Kidney (tissue), 14 donors: Measurements from ENCODE around the gene TSSK6. TPM values are rescaled to one million over a fixed set of nuclear protein-coding genes. Genes with fewer than 3 reads are reported as not detected.
A peak's percentile ranks its signal among the peaks of the same experiment; 100 is the strongest.

Experiments used
- DNase-seq, 5 donors: peaks; one replicate each; pipeline ENCODE4 v3.0.0-alpha.2; 2013 to 2020
- FAIRE-seq: peaks from 2 replicates; lab custom pipeline; 2012; peaks lifted over from hg19 to GRCh38; lab: Jason Lieb, UNC
- H3K27ac ChIP-seq, 2 donors: one replicate each; pipeline ENCODE4 v1.7.0; 2013; ENCODE audit warnings: low read depth in 2 of 2, low read length in 2 of 2, inconsistent platforms in 1 of 2
- H3K27me3 ChIP-seq: one replicate; pipeline ENCODE4 v1.7.1; 2013; ENCODE audit warnings: low read length, inconsistent platforms; ENCODE audit not compliant: control insufficient read depth, insufficient read depth
- H3K36me3 ChIP-seq, 3 donors: one replicate each; pipeline versions ENCODE4 v1.7.0 to v1.7.1; 2013; ENCODE audit warnings: low read length in 3 of 3, control low read depth in 1 of 3, inconsistent platforms in 1 of 3; ENCODE audit not compliant: insufficient read depth in 3 of 3, control insufficient read depth in 2 of 3
- H3K4me1 ChIP-seq, 3 donors: one replicate each; pipeline versions ENCODE4 v1.7.0 to v1.7.1; 2013; ENCODE audit warnings: low read length in 3 of 3, inconsistent platforms in 1 of 3, low read depth in 1 of 3; ENCODE audit not compliant: control insufficient read depth in 2 of 3, insufficient read depth in 2 of 3
- H3K4me3 ChIP-seq, 3 donors: one replicate each; pipeline versions ENCODE4 v1.7.0 to v1.8.1; 2013; ENCODE audit warnings: low read length in 3 of 3, control low read depth in 1 of 3, inconsistent platforms in 1 of 3
- H3K9ac ChIP-seq, 3 donors: one replicate each; pipeline versions ENCODE4 v1.7.0 to v1.7.1; 2013; ENCODE audit warnings: low read length in 3 of 3, control low read depth in 1 of 3, inconsistent platforms in 1 of 3
- H3K9me3 ChIP-seq, 3 donors: one replicate each; pipeline versions ENCODE4 v1.7.0 to v1.7.1; 2013; ENCODE audit warnings: low read length in 3 of 3, control low read depth in 1 of 3, inconsistent platforms in 1 of 3; ENCODE audit not compliant: control insufficient read depth in 2 of 3, insufficient read depth in 1 of 3
- intact Hi-C: fragments of 100-400 bp; cut with DNase I; formaldehyde crosslinking; loops from one replicate; pipeline ENCODE4 v1.11.1; 2022
- polyA plus RNA-seq: library from polyadenylated mRNA; stranded (reverse); fragments of 350-450 nt; fragmentation: Illumina TruSeq; extraction: RNeasy Lipid Tissue Mini Kit (QIAGEN cat#74804); gene quantifications from one replicate; pipeline ENCODE4 v1.2.3, GENCODE V29; 2014; ENCODE audit warnings: low read depth, low replicate concordance; ENCODE audit not compliant: insufficient read depth
- total RNA-seq: library from RNA; stranded (reverse); fragmentation: NEBNext Ultra II Directional; extraction: Animal tissue kit (Norgen Biotek cat#: 25700); gene quantifications from one replicate; pipeline ENCODE4 v1.2.1, GENCODE V29; 2021
- TF ChIP-seq, protein P1 (sequence below): IDR thresholded peaks from 3 replicates; pipeline ENCODE4 v1.5.1; 2012; ENCODE audit warnings: mild to moderate bottlenecking, moderate library complexity, borderline replicate concordance; ENCODE audit not compliant: insufficient read depth; ENCODE audit errors: extremely low read depth
- donor health status: control.
- donor health status: control.
- donor health status: control.
- donor health status: control.
- donor health status: control.
- donor health status: DM: yes; HTN: yes; CAD: no.
- donor health status: Normal renal cell carcinoma (clear cell type).

Gene TSSK6
- total and polyA plus RNA-seq, 2 donors from 2014 or later: 1.4 to 3.7 TPM

DNA sequence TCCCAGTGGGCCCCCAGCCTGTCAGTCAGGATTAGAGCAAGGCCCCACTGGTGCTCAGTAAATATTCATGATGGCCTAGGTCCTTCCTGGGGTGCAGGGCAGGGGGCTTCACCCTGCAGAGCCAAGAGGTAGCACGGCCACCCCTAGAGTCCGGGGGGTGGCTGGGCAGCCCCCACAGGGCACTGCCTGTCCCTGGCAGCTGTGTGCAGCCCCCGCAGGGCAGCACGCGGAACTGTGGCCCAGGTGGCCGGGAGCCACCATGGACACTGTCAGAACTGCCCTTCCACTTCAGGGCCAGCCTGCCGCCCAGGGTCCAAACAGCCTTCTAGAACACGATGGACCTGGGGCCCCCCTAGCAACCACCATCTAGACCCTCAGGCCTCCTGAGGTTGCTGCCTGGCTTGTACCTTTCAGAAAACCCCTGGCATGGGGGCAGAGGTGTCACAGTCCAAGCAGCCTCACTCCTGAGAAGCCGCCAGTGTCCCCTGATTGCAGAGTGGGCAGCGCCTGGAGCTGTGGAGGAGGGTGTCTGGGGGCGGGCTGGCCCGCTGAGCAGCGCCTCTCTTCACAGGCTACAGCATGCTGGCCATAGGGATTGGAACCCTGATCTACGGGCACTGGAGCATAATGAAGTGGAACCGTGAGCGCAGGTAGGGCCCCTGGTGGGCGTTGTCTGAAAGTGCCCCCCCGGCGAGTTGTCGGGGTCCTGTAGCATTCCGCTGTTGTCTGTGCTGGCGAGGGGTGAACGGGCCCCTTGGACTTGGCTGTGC lies 10.4 kb upstream of the TSSK6 start:
- intact Hi-C loops: no loop called here
- Histone ChIP-seq H3K9ac (no peak overlapping the region), H3K27ac (no peak overlapping the region), H3K9me3 (no peaks in the 10 kb centered on the region), H3K36me3 (peaks cover 0 to 5% (median 3%) of the 10 kb centered on the region in 3 donors), H3K4me3 (no peak overlapping the region), H3K4me1 (no peaks in the 10 kb centered on the region), H3K27me3 (no peaks in the 10 kb centered on the region)
- DNase-seq (peak in 2 of 5 donors; percentile 44 to 50), FAIRE-seq (no peak)
- TF ChIP-seq, protein P1, sequence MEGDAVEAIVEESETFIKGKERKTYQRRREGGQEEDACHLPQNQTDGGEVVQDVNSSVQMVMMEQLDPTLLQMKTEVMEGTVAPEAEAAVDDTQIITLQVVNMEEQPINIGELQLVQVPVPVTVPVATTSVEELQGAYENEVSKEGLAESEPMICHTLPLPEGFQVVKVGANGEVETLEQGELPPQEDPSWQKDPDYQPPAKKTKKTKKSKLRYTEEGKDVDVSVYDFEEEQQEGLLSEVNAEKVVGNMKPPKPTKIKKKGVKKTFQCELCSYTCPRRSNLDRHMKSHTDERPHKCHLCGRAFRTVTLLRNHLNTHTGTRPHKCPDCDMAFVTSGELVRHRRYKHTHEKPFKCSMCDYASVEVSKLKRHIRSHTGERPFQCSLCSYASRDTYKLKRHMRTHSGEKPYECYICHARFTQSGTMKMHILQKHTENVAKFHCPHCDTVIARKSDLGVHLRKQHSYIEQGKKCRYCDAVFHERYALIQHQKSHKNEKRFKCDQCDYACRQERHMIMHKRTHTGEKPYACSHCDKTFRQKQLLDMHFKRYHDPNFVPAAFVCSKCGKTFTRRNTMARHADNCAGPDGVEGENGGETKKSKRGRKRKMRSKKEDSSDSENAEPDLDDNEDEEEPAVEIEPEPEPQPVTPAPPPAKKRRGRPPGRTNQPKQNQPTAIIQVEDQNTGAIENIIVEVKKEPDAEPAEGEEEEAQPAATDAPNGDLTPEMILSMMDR: no peak

DNA sequence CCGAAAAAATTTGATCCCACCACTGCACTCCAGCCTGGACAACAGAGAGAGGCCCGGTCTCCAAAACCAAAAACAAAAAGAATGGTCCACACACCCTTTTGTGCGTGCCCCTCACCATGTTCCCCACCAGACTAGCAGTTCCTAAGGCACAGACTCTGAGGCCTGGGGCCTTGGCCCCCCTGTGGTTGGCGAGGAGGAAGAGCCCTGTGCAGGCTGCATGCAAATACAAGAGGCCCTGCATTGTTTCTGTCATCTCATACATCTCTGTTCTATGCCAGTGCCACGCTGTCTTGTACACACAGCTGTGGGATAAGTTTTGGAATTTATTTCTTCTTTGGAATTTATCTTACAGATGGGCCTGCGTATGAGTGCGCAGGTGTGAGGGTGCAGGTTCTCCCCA lies 8.7 kb upstream of the TSSK6 start:
- no peak for FAIRE-seq
- Histone ChIP-seq H3K9me3 (no peaks in the 10 kb centered on the region), H3K27ac (no peak overlapping the region), H3K4me3 (no peak overlapping the region), H3K27me3 (no peaks in the 10 kb centered on the region), H3K9ac (no peak overlapping the region), H3K4me1 (peaks cover 0 to 2% (median 0%) of the 10 kb centered on the region in 3 donors), H3K36me3 (peaks cover 0 to 8% (median 4%) of the 10 kb centered on the region in 3 donors)
- intact Hi-C loops: no loop called here
- no peak for DNase-seq
- TF ChIP-seq, protein P1: no peak

DNA sequence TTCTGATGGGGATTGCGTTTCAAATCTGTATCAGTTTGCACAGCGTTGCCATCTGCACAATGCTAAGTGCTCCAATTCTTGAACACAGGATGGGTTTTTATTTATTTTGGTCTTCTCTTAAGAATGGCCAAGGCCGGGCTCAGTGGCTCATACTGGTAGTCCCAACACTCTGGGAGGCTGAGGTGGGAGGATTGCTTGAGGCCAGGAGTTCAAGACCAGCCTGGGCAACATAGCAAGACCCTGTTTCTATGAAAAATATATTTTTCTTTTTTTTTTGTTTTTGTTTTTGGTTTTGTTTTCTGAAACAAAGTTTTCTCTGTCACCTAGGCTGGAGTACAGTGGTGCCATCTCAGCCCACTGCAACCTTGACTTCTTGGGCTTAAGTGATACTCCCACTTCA lies 7.8 kb upstream of the TSSK6 start:
- FAIRE-seq: no peak

More for the DNA sequence above, 7.8 kb upstream of the TSSK6 start:
- no peak overlapping the region for H3K9ac ChIP-seq
- H3K27me3 ChIP-seq: no peaks in the 10 kb centered on the region
- no peak for DNase-seq
- peaks cover 0 to 8% (median 4%) of the 10 kb centered on the region in 3 donors for H3K36me3 ChIP-seq
- no peak overlapping the region for H3K4me3 ChIP-seq
- intact Hi-C loops: no loop called here
- no peak overlapping the region for H3K27ac ChIP-seq
- no peaks in the 10 kb centered on the region for H3K9me3 ChIP-seq
- peaks cover 0 to 2% (median 0%) of the 10 kb centered on the region in 3 donors for H3K4me1 ChIP-seq
- TF ChIP-seq, protein P1: no peak
